ENCODE results near the gene MYH7B. TPM values are rescaled to one million over a fixed set of nuclear protein-coding genes. Genes with fewer than 3 reads are reported as not detected.

Gene MYH7B
- total RNA-seq, 3 donors from 2014 or later (not counting 1 experiment from before 2014, with no cell fraction given) = 0.18 to 1.0 (median 0.21) TPM

- no peak overlapping the region for H3K27ac Mint-ChIP-seq
- no peak for DNase-seq
- WGBS (ENCODE audit: insufficient coverage) = 86% methylated on average over 12 of the region's 12 CpGs
Observed at GRCh38 chr20:34976286-34976685, 20.6 kb downstream of the MYH7B start.

GRCh38 chr20:34977365-34978091 is 21.9 kb downstream of the MYH7B start:
- Mint-ChIP-seq H3K27ac (no peak overlapping the region), H3K4me1 (no peaks in the 10 kb centered on the region), H3K36me3 (no peaks in the 10 kb centered on the region), H3K27me3 (ENCODE audit: low read depth in 2 of 2) (peaks cover 2 to 10% of the 10 kb centered on the region in 2 donors), H3K9me3 (no peaks in the 10 kb centered on the region), H3K4me3 (no peak overlapping the region)
- no peak overlapping the region for H3K27ac ChIP-seq (ENCODE audit: low read length)
- no peaks in the 10 kb centered on the region for H3K9me3 ChIP-seq (ENCODE audit: control insufficient read depth, insufficient read depth, low read length)
- DNase-seq = no peak
- no peaks in the 10 kb centered on the region for H3K36me3 ChIP-seq (ENCODE audit: control insufficient read depth, insufficient read depth, low read length)
- no peak overlapping the region for H3K4me3 ChIP-seq (ENCODE audit: low read length)
- WGBS (ENCODE audit: insufficient coverage) = 64% methylated on average over 16 of the region's 17 CpGs
- intact Hi-C loops (cut with micrococcal nuclease) = no loop called here
- H3K4me1 ChIP-seq (ENCODE audit: control insufficient read depth, insufficient read depth, low read length) = no peaks in the 10 kb centered on the region
- ATAC-seq = no peak
- H3K27me3 ChIP-seq (ENCODE audit: control insufficient read depth, insufficient read depth, low read length) = no peaks in the 10 kb centered on the region
- no peak for TF ChIP-seq CTCF (IDR thresholded peaks at IDR 0.05)

More at GRCh38 chr20:34976286-34976685, 20.6 kb downstream of the MYH7B start:
- H3K9me3 Mint-ChIP-seq = no peaks in the 10 kb centered on the region
- H3K4me1 Mint-ChIP-seq = no peaks in the 10 kb centered on the region
- no peak for TF ChIP-seq CTCF (IDR thresholded peaks at IDR 0.05)
- no peaks in the 10 kb centered on the region for H3K36me3 Mint-ChIP-seq
- no peak for ATAC-seq
- no peaks in the 10 kb centered on the region for H3K36me3 ChIP-seq (ENCODE audit: control insufficient read depth, insufficient read depth, low read length)
- no peak overlapping the region for H3K4me3 Mint-ChIP-seq
- H3K27ac ChIP-seq (ENCODE audit: low read length) = no peak overlapping the region
- no peaks in the 10 kb centered on the region for H3K27me3 ChIP-seq (ENCODE audit: control insufficient read depth, insufficient read depth, low read length)
- intact Hi-C loops (cut with micrococcal nuclease) = no loop called here
- H3K4me1 ChIP-seq (ENCODE audit: control insufficient read depth, insufficient read depth, low read length) = no peaks in the 10 kb centered on the region
- no peak overlapping the region for H3K4me3 ChIP-seq (ENCODE audit: low read length)
- H3K9me3 ChIP-seq (ENCODE audit: control insufficient read depth, insufficient read depth, low read length) = no peaks in the 10 kb centered on the region
- peaks cover 0 to 7% of the 10 kb centered on the region in 2 donors for H3K27me3 Mint-ChIP-seq (ENCODE audit: low read depth in 2 of 2)

GRCh38 chr20:34978092-34978744 is 22.6 kb downstream of the MYH7B start:
- TF ChIP-seq CTCF (IDR thresholded peaks at IDR 0.05) = no peak
- no peak for DNase-seq
- H3K27ac ChIP-seq (ENCODE audit: low read length) = no peak overlapping the region
- no peak overlapping the region for H3K4me3 Mint-ChIP-seq
- no peak for ATAC-seq
- no peaks in the 10 kb centered on the region for H3K4me1 ChIP-seq (ENCODE audit: control insufficient read depth, insufficient read depth, low read length)
- intact Hi-C loops (cut with micrococcal nuclease) = no loop called here
- WGBS (ENCODE audit: insufficient coverage) = 88% methylated on average over 10 of the region's 10 CpGs
- no peaks in the 10 kb centered on the region for H3K4me1 Mint-ChIP-seq
- no peaks in the 10 kb centered on the region for H3K27me3 ChIP-seq (ENCODE audit: control insufficient read depth, insufficient read depth, low read length)
- H3K9me3 ChIP-seq (ENCODE audit: control insufficient read depth, insufficient read depth, low read length) = no peaks in the 10 kb centered on the region
- peaks cover 9 to 10% of the 10 kb centered on the region in 2 donors for H3K27me3 Mint-ChIP-seq (ENCODE audit: low read depth in 2 of 2)
- H3K4me3 ChIP-seq (ENCODE audit: low read length) = no peak overlapping the region
- H3K9me3 Mint-ChIP-seq = no peaks in the 10 kb centered on the region
- no peaks in the 10 kb centered on the region for H3K36me3 ChIP-seq (ENCODE audit: control insufficient read depth, insufficient read depth, low read length)
- H3K36me3 Mint-ChIP-seq = no peaks in the 10 kb centered on the region
- H3K27ac Mint-ChIP-seq = no peak overlapping the region

Data from natural killer cell (primary cell).